ENCODE results near the gene ARHGEF2.
A peak's percentile ranks its signal among the peaks of the same experiment; 100 is the strongest.

The ARHGEF2 gene

DNA sequence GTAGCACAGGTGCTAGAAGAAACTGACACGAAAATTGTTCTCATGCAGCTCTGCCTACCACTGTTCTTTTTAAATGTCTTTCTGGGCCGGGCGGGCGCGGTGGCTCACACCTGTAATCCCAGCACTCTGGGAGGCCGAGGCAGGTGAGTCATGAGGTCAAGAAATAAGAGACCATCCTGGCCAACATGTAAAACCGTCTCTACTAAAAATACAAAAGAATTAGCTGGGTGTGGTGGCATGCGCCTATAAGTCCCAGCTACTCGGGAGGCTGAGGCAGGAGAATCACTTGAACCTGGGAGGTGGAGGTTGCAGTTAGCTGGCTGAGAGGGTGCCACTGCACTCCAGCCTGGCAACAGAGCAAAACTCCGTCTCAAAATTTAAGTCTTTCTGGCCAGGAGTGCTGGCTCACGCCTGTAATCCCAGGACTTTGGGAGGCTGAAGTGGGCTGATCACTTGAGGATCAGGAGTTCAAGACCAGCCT lies 66.3 kb downstream of the ARHGEF2 start:
- no peak for DNase-seq (ENCODE audit: low read depth in 1 of 2, low spot score in 1 of 2)

DNA sequence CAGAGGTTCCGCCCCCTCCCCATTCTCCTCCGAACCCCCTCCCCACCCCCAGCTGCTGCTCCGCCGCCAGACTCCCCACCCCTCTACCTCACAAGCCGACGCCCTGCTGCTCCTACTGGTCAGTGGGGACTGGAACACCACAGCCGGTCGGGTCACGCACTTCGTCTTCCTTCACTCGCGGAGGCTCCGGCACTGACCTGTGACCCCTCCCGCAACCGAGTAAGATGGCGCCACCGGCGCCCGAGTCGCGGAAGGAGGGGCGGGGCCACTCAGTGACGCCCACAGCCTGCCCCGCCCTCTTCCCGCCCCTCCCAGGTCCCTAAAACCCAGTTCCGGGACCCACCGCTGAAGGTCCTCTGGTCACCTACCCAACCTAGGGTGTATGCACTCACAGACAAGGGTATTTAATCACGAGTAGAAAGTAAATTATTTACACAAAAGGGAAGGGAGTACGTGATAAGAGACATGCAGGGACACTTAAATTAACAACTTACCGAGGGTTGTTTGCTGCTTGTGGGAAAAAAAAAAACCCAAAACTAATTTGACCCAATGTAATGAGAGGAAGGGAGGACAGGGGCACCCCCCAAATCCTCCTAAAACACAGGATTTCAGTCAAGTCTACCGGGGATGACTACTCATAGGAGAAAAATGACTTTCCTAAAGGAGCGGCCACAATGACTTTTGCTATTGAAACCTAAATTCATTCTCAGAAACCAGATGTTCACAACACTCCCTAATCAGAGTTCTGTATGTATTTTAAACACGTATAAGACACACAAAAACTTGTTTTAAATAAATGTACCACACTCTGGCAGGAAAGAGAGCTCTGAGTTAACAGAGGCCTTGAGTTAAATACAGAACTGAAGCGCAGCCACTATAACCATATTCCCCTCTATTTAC lies 66.9 kb downstream of the ARHGEF2 start, which contains the start of gene RIT1:
RIT1 (minus strand) TSS at position 194 of the 900 bp plus-strand sequence. CDS start 588 bp downstream, outside the sequence.
- peak; percentile 63 to 78 for DNase-seq (ENCODE audit: low read depth in 1 of 2, low spot score in 1 of 2)

- no peak for DNase-seq (ENCODE audit: low read depth in 1 of 2, low spot score in 1 of 2)
Measured at GRCh38 chr1:155910621-155911121, 67.7 kb downstream of the ARHGEF2 start.

GRCh38 chr1:155909894-155910293 lies 68.5 kb downstream of the ARHGEF2 start:
- DNase-seq (ENCODE audit: low read depth in 1 of 2, low spot score in 1 of 2), result no peak

DNA sequence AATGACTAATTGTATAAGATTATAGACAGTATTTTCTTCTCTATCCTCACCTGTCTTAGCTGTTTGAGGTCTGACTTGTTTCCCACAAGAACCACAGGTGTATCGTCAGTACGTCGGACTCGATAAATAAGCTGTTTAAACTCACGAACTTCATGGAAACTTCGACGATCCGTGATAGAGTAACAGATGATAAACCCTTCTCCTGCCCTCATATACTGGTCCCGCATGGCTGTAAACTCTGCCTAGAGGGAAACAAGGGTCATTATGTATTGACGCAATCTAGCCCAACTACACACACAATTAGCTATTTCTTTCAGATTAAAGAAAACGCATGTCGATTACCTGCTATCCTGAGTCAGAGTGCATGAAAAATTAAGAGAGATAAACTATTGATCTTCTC lies 74.1 kb downstream of the ARHGEF2 start:
- DNase-seq (ENCODE audit: low read depth in 1 of 2, low spot score in 1 of 2), result no peak

GRCh38 chr1:155900161-155900560 lies 78.2 kb downstream of the ARHGEF2 start:
- DNase-seq (ENCODE audit: low read depth in 1 of 2, low spot score in 1 of 2), result no peak

DNA sequence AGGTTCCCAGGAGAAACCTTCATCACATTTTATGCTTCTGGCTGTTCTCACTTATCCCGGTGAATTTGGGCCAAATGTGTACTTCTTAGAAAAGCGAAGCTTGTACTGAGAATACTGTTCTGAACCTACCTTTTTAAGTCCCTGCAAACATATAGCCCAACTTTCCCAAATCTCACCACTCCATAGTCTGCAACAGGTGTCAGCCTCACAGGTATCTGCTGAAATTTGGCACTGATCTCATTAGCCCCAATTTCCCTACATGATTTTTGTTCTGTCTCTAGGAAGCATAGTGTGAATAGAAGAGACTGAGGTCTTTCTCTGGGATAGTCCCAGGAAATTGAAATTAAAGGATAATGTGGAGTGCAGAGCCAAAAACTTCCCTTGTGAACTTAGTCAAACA lies 78.7 kb downstream of the ARHGEF2 start:
- no peak for DNase-seq (ENCODE audit: low read depth in 1 of 2, low spot score in 1 of 2)

- no peak for DNase-seq (ENCODE audit: low read depth in 1 of 2, low spot score in 1 of 2)
Measured at GRCh38 chr1:155898888-155899287, 79.5 kb downstream of the ARHGEF2 start.

GRCh38 chr1:155897746-155898145 lies 80.6 kb downstream of the ARHGEF2 start:
- DNase-seq (ENCODE audit: low read depth in 1 of 2, low spot score in 1 of 2), result no peak

Measured in activated CD4-positive, alpha-beta T cell treated with anti-CD3 and anti-CD28 coated beads, Interleukin-2, amount 50 U/mL, for 24 hours (primary cell).